ENCODE data around the gene GLIS1.

- no peak for TF ChIP-seq SUZ12 (IDR thresholded peaks at IDR 0.05)
- TF ChIP-seq SP1 (IDR thresholded peaks at IDR 0.05) = no peak
- no peak for TF ChIP-seq FOXM1 (IDR thresholded peaks at IDR 0.05; ENCODE audit: borderline replicate concordance)
- TF ChIP-seq ELF4 (IDR thresholded peaks at IDR 0.05) = no peak
- TF ChIP-seq FOXA1 (IDR thresholded peaks at IDR 0.05) = no peak
- no peak for TF ChIP-seq ZNF384 (IDR thresholded peaks at IDR 0.05)
- TF ChIP-seq FOXK2 (IDR thresholded peaks at IDR 0.05) = no peak
- no peak for TF ChIP-seq BHLHE40 (IDR thresholded peaks at IDR 0.05; ENCODE audit: borderline replicate concordance)
- TF ChIP-seq TARDBP (IDR thresholded peaks at IDR 0.05) = no peak
- no peak for TF ChIP-seq NFRKB (IDR thresholded peaks at IDR 0.05)
- no peak for TF ChIP-seq CTBP1 (IDR thresholded peaks at IDR 0.05; ENCODE audit: borderline replicate concordance)
- TF ChIP-seq ARNT (IDR thresholded peaks at IDR 0.05) = no peak
Measured at GRCh38 chr1:53470584-53470983, 268.4 kb downstream of the GLIS1 start.
